Calu3 (cell line): ENCODE data around the gene TEX2. TPM values are rescaled to one million over a fixed set of nuclear protein-coding genes. Genes with fewer than 3 reads are reported as not detected.

Experiments used
- BruUV-seq: library from RNA; stranded (reverse); fragments of 400-500 nt; replicated peaks from 2 replicates; lab custom pipeline; 2021; lab: Mats Ljungman, UMichigan
- CTCF ChIA-PET: fragments of 300-600 bp; sonication (Branson Sonifier 250); formaldehyde crosslinking; loops from one replicate; lab custom pipeline; 2022; ENCODE audit warnings: antibody characterized with exemption; lab: Charles Lee
- DNase-seq: peaks from one replicate; pipeline ENCODE4 v3.0.0; 2022
- H3K27ac Mint-ChIP-seq: one replicate; pipeline ENCODE4 v1.8.0; 2022; ENCODE audit warnings: mixed read lengths; ENCODE audit not compliant: unreplicated experiment
- H3K27me3 Mint-ChIP-seq: one replicate; pipeline ENCODE4 v1.8.0; 2022; ENCODE audit warnings: mixed read lengths; ENCODE audit not compliant: unreplicated experiment
- H3K36me3 Mint-ChIP-seq: one replicate; pipeline ENCODE4 v1.8.0; 2022; ENCODE audit warnings: mild to moderate bottlenecking, moderate library complexity, mixed read lengths; ENCODE audit not compliant: insufficient read depth, unreplicated experiment
- H3K4me1 Mint-ChIP-seq: one replicate; pipeline ENCODE4 v1.8.0; 2022; ENCODE audit warnings: mild to moderate bottlenecking, low read depth, mixed read lengths; ENCODE audit not compliant: unreplicated experiment
- H3K4me3 Mint-ChIP-seq: one replicate; pipeline ENCODE4 v1.8.0; 2022; ENCODE audit warnings: mild to moderate bottlenecking, low read depth, moderate library complexity, mixed read lengths; ENCODE audit not compliant: unreplicated experiment
- H3K9me3 Mint-ChIP-seq: one replicate; pipeline ENCODE4 v1.8.0; 2022; ENCODE audit warnings: low read depth, mixed read lengths; ENCODE audit not compliant: unreplicated experiment
- CTCF ChIP-seq: fragments of 200-600 bp; IDR thresholded peaks from one replicate; pipeline ENCODE4 v1.8.0; 2022; ENCODE audit warnings: antibody characterized with exemption; ENCODE audit not compliant: unreplicated experiment
- intact Hi-C: fragments of 100-400 bp; cut with micrococcal nuclease; formaldehyde crosslinking; loops from one replicate; pipeline ENCODE4 v1.10.0; 2022; ENCODE audit not compliant: unreplicated experiment
- total RNA-seq: library from RNA; stranded (reverse); gene quantifications from 2 replicates; pipeline ENCODE4 v1.2.3, GENCODE V29; 2022

The TEX2 gene
- total RNA-seq, 1 experiment from 2014 or later, result 12.3 TPM

- H3K4me1 Mint-ChIP-seq, result peaks cover 12% of the 10 kb centered on the region
- intact Hi-C loops, result no loop called here
- H3K27me3 Mint-ChIP-seq, result no peaks in the 10 kb centered on the region
- H3K4me3 Mint-ChIP-seq, result no peak overlapping the region
- TF ChIP-seq CTCF, result no peak
- H3K27ac Mint-ChIP-seq, result no peak overlapping the region
- DNase-seq, result no peak
- BruUV-seq, result no TSS peak
- CTCF ChIA-PET, result no interaction called here
- peaks cover 11% of the 10 kb centered on the region for H3K36me3 Mint-ChIP-seq
- no peaks in the 10 kb centered on the region for H3K9me3 Mint-ChIP-seq
These were observed 163.5 kb downstream of the TEX2 start for GRCh38 chr17:64099543-64099942.

Other genes starting within 250 kb of the TEX2 start
- gene ICAM2, start 242.6 kb downstream of the TEX2 start, total RNA-seq, result 3.6 and 4.4 TPM in 2 replicates
- gene ERN1, start 133.1 kb downstream of the TEX2 start, total RNA-seq, result 16.5 and 17.3 TPM in 2 replicates
- gene PECAM1, start 127.6 kb upstream of the TEX2 start, total RNA-seq, result not detected in 2 replicates
- 4.9 and 7.6 TPM in 2 replicates for gene MILR1, start 185.9 kb upstream of the TEX2 start, total RNA-seq
- 25.1 and 29.8 TPM in 2 replicates for gene POLG2, start 233.8 kb upstream of the TEX2 start, total RNA-seq
- 384 and 477 TPM in 2 replicates for gene DDX5, start 243.0 kb upstream of the TEX2 start, total RNA-seq
- gene CEP95, start 243.7 kb upstream of the TEX2 start, total RNA-seq, result 37.6 and 38.9 TPM in 2 replicates